Uterine smooth muscle cell (primary cell): ENCODE measurements around the gene MRPS9. TPM values are rescaled to one million over a fixed set of nuclear protein-coding genes. Genes with fewer than 3 reads are reported as not detected.

ENCODE experiments used
- total RNA-seq: library from RNA; depleted of rRNA; stranded (reverse); fragments of >200 nt; gene quantifications from 2 replicates; pipeline ENCODE4 v1.2.3, GENCODE V29; 2014

The MRPS9 gene
- 28.5 and 38.6 TPM in 2 replicates for total RNA-seq

GRCh38 chr2:105037572-105038382 is at the start of gene MRPS9:
MRPS9 (plus strand) TSS chr2:105038069; CDS start chr2:105038093, 24 bp downstream.

Other genes starting within 250 kb of the MRPS9 start
- not detected in 2 replicates for gene POU3F3, start 184.0 kb upstream of the MRPS9 start, total RNA-seq
- not detected in 2 replicates for gene GPR45, start 203.7 kb downstream of the MRPS9 start, total RNA-seq